ENCODE results near the gene GPR34.

Gene GPR34

GRCh38 chrX:41721590-41721989 lies 32.8 kb downstream of the GPR34 start:
- TF ChIP-seq POLR2AphosphoS5 (IDR thresholded peaks at IDR 0.05; ENCODE audit: borderline replicate concordance, low read depth, low read length), result no peak
- no peak for TF ChIP-seq FOXP2 (optimal IDR thresholded peaks at IDR 0.05; ENCODE audit: control extremely low read depth, extremely low read length, insufficient read depth)
- TF ChIP-seq EZH2 (IDR thresholded peaks at IDR 0.05), result no peak
- Histone ChIP-seq H3K4me3 (no peak overlapping the region), H3K9ac (ENCODE audit: insufficient read length) (no peak overlapping the region), H3K27ac (no peak overlapping the region), H3K9me3 (ENCODE audit: low read depth, low read length) (no peaks in the 10 kb centered on the region), H3K36me3 (ENCODE audit: insufficient read depth, low read length) (no peaks in the 10 kb centered on the region)
- DNase-seq (ENCODE audit: low read depth, low spot score), result no peak

GRCh38 chrX:41722214-41722613 lies 33.4 kb downstream of the GPR34 start:
- H3K4me3 ChIP-seq, result no peak overlapping the region
- no peak overlapping the region for H3K27ac ChIP-seq
- H3K9ac ChIP-seq (ENCODE audit: insufficient read length), result no peak overlapping the region
- no peaks in the 10 kb centered on the region for H3K9me3 ChIP-seq (ENCODE audit: low read depth, low read length)
- no peaks in the 10 kb centered on the region for H3K36me3 ChIP-seq (ENCODE audit: insufficient read depth, low read length)
- TF ChIP-seq FOXP2 (optimal IDR thresholded peaks at IDR 0.05; ENCODE audit: control extremely low read depth, extremely low read length, insufficient read depth) (no peak), EZH2 (IDR thresholded peaks at IDR 0.05) (no peak)
- DNase-seq (ENCODE audit: low read depth, low spot score), result no peak

- no peaks in the 10 kb centered on the region for H3K9me3 ChIP-seq (ENCODE audit: low read depth, low read length)
- H3K36me3 ChIP-seq (ENCODE audit: insufficient read depth, low read length), result no peaks in the 10 kb centered on the region
- H3K27ac ChIP-seq, result no peak overlapping the region
- no peak overlapping the region for H3K9ac ChIP-seq (ENCODE audit: insufficient read length)
- no peak for DNase-seq (ENCODE audit: low read depth, low spot score)
- TF ChIP-seq POLR2AphosphoS5 (IDR thresholded peaks at IDR 0.05; ENCODE audit: borderline replicate concordance, low read depth, low read length) (no peak), FOXP2 (optimal IDR thresholded peaks at IDR 0.05; ENCODE audit: control extremely low read depth, extremely low read length, insufficient read depth) (no peak), EZH2 (IDR thresholded peaks at IDR 0.05) (no peak)
- H3K4me3 ChIP-seq, result no peak overlapping the region
These were observed 34.2 kb downstream of the GPR34 start for GRCh38 chrX:41722816-41723618.

DNA sequence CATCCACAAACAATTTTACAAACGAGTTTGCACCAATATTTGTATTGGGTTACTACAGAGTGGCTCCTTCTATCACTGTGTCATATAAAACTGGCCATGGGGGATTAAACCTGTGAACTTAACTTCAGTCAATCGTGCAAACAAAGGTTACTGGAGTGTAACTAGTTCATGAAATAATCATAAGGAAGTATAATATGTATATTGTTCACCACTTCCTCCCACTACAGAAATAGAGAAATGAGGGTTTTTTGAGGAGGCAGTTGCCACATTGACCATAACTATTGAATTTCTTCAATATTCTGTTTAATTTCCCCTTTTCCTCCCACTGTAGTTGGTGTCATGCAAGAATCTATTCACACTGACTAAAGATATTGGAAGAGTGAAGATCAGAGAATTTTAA lies 35.1 kb downstream of the GPR34 start, which contains the start of gene GPR82:
Gene GPR82 (plus strand): TSS at position 356 of the 400 bp plus-strand sequence. CDS start 2,846 bp downstream, outside the sequence.
- no peaks in the 10 kb centered on the region for H3K36me3 ChIP-seq (ENCODE audit: insufficient read depth, low read length)
- no peak for TF ChIP-seq POLR2AphosphoS5 (IDR thresholded peaks at IDR 0.05; ENCODE audit: borderline replicate concordance, low read depth, low read length)
- no peak within 1 kb of the TSS for H3K9ac ChIP-seq (ENCODE audit: insufficient read length)
- no peak within 1 kb of the TSS for H3K4me3 ChIP-seq
- no peak within 1 kb of the TSS for H3K27ac ChIP-seq
- H3K9me3 ChIP-seq (ENCODE audit: low read depth, low read length), result no peaks in the 10 kb centered on the region
- DNase-seq (ENCODE audit: low read depth, low spot score), result no peak

GRCh38 chrX:41728125-41728524 lies 39.4 kb downstream of the GPR34 start:
- TF ChIP-seq POLR2AphosphoS5 (IDR thresholded peaks at IDR 0.05; ENCODE audit: borderline replicate concordance, low read depth, low read length), result no peak
- TF ChIP-seq FOXP2 (optimal IDR thresholded peaks at IDR 0.05; ENCODE audit: control extremely low read depth, extremely low read length, insufficient read depth), result no peak
- no peak for TF ChIP-seq EZH2 (IDR thresholded peaks at IDR 0.05)
- H3K9ac ChIP-seq (ENCODE audit: insufficient read length), result no peak overlapping the region
- no peaks in the 10 kb centered on the region for H3K36me3 ChIP-seq (ENCODE audit: insufficient read depth, low read length)
- no peak for DNase-seq (ENCODE audit: low read depth, low spot score)
- H3K27ac ChIP-seq, result no peak overlapping the region
- no peaks in the 10 kb centered on the region for H3K9me3 ChIP-seq (ENCODE audit: low read depth, low read length)
- no peak overlapping the region for H3K4me3 ChIP-seq

DNA sequence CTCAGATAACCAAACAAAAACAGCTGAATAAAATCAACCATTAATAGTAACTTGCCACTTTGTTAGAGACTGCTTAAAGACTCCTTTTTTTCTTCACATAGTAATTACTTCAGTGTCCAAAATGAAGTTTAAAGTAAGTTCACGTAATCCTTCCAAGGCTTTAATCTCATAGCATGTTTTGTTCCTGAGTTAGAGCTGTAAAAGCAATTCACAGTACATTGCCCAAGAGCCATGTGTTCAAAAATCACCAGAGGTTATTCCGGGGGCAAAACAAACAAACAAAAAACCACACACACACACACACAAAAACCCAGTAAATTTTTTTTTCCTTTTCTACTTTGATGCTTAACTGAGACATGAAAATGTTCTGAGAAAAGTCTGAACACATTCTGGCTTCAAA lies 41.3 kb downstream of the GPR34 start:
- Histone ChIP-seq H3K9ac (ENCODE audit: insufficient read length) (no peak overlapping the region), H3K27ac (no peak overlapping the region), H3K9me3 (ENCODE audit: low read depth, low read length) (no peaks in the 10 kb centered on the region), H3K36me3 (ENCODE audit: insufficient read depth, low read length) (no peaks in the 10 kb centered on the region), H3K4me3 (no peak overlapping the region)
- TF ChIP-seq POLR2AphosphoS5 (IDR thresholded peaks at IDR 0.05; ENCODE audit: borderline replicate concordance, low read depth, low read length) (no peak), FOXP2 (optimal IDR thresholded peaks at IDR 0.05; ENCODE audit: control extremely low read depth, extremely low read length, insufficient read depth) (no peak), EZH2 (IDR thresholded peaks at IDR 0.05) (no peak)
- no peak for DNase-seq (ENCODE audit: low read depth, low spot score)

GRCh38 chrX:41732260-41732659 lies 43.5 kb downstream of the GPR34 start:
- DNase-seq (ENCODE audit: low read depth, low spot score), result no peak
- Histone ChIP-seq H3K36me3 (ENCODE audit: insufficient read depth, low read length) (no peaks in the 10 kb centered on the region), H3K9me3 (ENCODE audit: low read depth, low read length) (no peaks in the 10 kb centered on the region), H3K4me3 (no peak overlapping the region), H3K9ac (ENCODE audit: insufficient read length) (no peak overlapping the region), H3K27ac (no peak overlapping the region)
- TF ChIP-seq POLR2AphosphoS5 (IDR thresholded peaks at IDR 0.05; ENCODE audit: borderline replicate concordance, low read depth, low read length) (no peak), EZH2 (IDR thresholded peaks at IDR 0.05) (no peak), FOXP2 (optimal IDR thresholded peaks at IDR 0.05; ENCODE audit: control extremely low read depth, extremely low read length, insufficient read depth) (no peak)

- Histone ChIP-seq H3K9me3 (ENCODE audit: low read depth, low read length) (no peaks in the 10 kb centered on the region), H3K36me3 (ENCODE audit: insufficient read depth, low read length) (no peaks in the 10 kb centered on the region), H3K4me3 (no peak overlapping the region), H3K27ac (no peak overlapping the region), H3K9ac (ENCODE audit: insufficient read length) (no peak overlapping the region)
- no peak for DNase-seq (ENCODE audit: low read depth, low spot score)
- no peak for TF ChIP-seq EZH2 (IDR thresholded peaks at IDR 0.05)
- TF ChIP-seq POLR2AphosphoS5 (IDR thresholded peaks at IDR 0.05; ENCODE audit: borderline replicate concordance, low read depth, low read length), result no peak
- TF ChIP-seq FOXP2 (optimal IDR thresholded peaks at IDR 0.05; ENCODE audit: control extremely low read depth, extremely low read length, insufficient read depth), result no peak
These were observed 45.2 kb downstream of the GPR34 start for GRCh38 chrX:41733939-41734338.

DNA sequence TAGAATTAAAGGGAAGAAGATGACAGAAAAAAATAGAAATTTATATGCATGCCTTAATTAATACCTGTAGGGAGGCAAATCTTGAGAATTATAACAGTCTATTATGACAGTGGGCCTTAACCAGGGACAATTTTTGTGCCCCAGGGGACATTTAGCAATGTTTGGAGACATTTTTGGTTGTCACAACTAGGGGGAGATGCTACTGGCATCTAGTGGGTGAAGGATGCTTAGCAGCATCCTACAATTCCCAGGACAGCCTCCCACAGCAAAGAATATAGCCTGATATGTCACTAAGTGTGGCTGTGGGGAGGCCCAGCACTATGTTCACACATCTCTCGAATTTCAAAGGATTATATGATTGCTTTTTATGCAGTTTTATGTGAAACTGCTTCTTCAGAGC lies 45.8 kb downstream of the GPR34 start:
- no peaks in the 10 kb centered on the region for H3K36me3 ChIP-seq (ENCODE audit: insufficient read depth, low read length)
- no peak for TF ChIP-seq POLR2AphosphoS5 (IDR thresholded peaks at IDR 0.05; ENCODE audit: borderline replicate concordance, low read depth, low read length)
- TF ChIP-seq FOXP2 (optimal IDR thresholded peaks at IDR 0.05; ENCODE audit: control extremely low read depth, extremely low read length, insufficient read depth), result no peak
- no peak for TF ChIP-seq EZH2 (IDR thresholded peaks at IDR 0.05)
- no peak overlapping the region for H3K27ac ChIP-seq
- H3K9me3 ChIP-seq (ENCODE audit: low read depth, low read length), result no peaks in the 10 kb centered on the region
- H3K9ac ChIP-seq (ENCODE audit: insufficient read length), result no peak overlapping the region
- no peak for DNase-seq (ENCODE audit: low read depth, low spot score)
- H3K4me3 ChIP-seq, result no peak overlapping the region

Data from SK-N-MC (cell line).